GM18517 (cell line): ENCODE measurements around the gene C1QTNF5.

Experiments
- ATAC-seq: cut with Tn5 transposase; IDR thresholded peaks from one replicate; pipeline ENCODE4 v1.9.1; 2021; ENCODE audit warnings: mild to moderate bottlenecking, moderate library complexity; ENCODE audit not compliant: unreplicated experiment

Gene C1QTNF5

DNA sequence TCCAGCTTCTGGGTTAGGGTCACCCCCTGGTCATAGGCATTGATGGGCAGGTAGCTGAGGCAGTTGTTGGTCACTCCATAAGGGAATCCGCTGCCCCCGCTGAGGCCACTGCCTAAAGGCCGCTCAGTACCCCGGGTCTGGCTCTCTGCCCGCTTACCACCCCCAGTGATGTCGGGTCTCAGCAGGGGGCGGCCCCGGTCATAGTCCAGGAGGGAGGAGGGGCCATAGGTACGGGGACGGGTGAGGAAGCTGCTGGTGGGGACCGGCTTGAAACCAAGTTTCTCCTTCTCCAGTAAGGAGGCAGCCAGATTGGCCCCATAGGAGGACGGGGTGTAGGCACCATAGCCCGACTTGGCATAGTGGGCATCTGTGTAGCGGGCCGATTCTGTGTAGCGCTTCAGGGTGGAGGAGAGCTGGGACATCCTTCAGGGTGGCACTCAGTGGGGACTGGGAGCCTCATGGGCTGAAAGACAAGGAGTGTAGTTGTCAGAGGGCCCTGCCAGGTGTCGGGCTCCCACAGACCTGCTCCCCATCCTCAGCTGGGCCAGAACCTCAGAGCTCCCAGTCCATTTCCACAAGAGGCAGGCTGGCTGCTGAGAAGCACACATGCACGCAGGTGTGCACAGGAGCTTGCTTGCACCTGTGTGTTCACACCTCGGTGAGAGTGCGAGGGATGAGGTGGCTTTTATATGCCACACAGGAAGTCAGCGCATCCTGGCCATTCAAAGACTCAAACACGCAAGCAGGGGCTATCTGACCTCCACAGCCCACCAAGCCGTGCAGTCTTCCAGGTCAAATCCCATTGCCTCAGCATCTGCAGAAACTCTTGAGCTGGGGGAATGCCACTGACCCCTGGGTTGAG lies 32.6 kb upstream of the C1QTNF5 start:
- no peak for ATAC-seq

DNA sequence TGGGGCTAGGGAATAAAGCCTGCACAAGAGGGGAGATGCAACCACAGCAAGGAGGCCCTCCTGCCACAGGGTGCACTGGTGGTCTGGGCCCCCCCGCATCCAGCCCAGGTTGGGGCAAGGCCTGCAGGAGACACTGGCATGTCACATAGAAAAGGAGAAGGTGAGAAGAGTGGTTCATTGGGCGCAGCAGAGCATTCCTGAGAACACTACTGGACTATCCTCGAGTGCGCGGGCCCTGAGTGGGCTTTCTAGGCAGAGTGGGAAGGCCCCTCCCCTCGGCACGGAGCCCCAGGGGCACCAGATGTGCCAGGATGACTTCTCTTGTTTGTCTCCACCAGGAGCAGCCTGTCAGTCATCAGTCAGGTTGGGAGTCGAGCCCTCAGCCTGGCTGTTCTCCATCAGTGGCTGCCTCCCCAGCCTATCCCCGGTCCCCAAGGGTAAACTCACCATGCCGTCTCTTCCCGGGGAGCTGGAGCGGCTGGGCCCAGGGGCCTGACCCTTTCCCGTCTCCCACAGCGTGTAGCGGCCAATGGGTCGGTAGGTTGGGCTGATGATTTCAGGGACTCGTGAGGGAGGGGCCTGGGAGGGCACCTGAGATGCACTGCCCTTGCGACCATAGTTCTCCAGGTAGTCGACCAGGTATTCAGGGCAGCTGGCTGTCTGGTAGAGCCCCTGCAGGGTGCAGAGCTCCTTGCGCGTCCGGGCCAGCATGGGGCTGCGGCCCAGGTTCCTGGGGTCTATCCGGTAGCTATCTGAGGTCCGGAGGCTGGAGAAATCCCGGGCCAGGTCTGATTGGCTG lies 31.8 kb upstream of the C1QTNF5 start:
- no peak for ATAC-seq

DNA sequence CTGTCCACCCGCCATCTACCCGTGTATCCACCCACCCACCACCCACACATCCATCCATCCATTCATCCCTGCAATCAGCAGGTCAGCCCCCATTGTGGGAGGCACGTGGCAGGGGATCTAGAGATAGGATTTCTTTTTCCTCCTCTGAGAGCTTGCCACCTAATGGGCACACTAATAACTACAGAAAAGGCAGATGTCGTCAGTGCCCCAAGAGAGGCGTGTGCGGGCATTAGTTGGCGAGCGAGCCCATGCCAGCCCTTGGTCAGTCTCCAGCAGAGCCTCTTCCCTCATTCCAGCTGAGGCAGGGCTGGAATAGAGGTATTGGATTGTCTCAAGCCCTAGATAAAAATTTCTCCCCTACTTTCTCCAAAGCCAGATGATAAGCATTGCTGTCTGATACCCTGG lies 31.1 kb upstream of the C1QTNF5 start:
- no peak for ATAC-seq

DNA sequence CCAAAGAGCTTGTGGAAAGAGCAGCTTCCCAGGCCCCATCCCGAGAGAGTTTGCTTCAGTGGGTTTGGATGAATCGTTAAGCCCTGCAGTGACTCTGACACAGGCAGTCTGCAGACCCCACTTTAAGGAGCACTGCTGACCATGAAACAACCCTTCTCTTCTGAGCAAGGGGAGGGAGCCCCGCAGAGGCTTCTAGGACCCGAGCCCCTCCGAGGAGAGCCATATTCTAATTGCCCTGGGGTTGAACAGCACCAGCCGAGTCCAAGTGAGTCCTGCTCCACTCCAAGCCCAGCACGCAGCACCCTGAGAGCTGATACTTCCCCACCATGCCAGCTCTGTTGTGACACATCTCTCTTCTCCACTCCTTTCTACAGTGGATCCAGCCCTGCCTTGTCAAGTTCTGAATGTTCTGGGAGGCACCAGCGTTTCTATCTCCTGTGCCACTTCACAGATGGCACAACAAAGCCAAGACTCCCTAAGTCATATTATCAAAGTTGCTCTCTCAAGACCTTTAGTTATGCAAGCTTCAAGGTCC lies 30.5 kb upstream of the C1QTNF5 start:
- ATAC-seq: no peak

DNA sequence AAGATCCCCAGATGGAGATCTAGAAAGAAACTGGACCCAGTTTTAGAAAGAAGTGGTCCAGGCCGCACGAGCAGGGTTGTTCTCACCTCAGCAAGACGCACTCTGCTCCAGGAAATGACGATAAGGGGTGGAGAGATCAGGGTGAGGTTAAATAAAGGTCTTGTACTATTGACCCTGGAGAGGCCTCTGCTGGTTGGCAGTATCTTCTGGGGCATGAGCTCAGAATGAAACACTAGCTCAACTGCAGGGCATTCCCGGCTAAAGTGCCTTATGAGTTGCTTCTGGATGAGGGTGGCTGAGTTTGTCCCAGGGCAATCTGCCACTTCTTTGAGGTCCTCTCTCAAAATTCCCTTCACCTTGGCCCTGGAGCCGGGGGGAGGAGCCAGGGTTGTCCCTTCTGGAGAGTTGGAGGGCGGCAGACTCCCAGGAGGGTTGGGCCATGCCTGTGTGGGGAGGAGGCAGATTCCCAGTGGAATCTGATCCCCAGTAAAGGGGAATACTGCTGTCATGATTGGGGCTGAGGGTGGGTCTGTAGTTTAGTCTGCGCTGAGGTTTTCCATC lies 29.9 kb upstream of the C1QTNF5 start:
- ATAC-seq: no peak

DNA sequence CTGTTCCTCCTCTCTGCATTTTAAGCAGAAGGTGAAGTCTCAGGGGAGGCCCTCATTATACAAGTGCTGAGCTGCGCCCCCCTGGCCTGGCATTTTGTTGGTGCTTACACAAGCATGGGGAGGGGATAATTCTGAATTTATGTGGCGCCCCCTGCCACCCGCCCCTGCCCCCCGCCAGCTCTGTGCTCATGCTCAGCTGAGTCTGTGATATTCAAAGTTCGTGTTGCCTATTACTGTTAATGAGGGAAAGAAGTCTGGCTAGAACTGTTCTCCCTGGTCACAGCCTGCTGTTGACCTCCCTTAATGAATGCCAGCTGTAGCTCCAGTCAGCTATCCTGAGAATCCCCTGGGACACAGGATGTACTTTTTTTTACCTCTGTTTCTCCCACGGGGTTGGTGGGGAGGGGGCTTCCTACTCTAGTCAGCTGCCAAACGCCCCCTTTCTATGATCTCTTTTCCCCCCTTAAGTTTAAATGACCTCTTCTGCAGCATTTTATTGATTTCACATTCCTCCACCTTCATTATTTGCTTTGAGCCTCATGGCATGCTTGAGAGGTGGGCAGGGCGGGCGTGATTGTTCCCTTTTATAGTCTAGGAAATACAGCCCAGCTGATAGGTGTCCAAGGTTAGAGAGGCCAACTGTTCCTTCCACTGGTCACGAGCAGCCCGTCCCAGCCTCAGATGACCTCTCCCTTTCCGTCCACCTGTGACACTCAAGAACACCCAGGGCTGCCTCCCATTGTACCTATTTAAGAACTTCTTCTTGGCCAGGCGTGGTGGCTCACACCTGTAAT lies 28.6 kb upstream of the C1QTNF5 start:
- no peak for ATAC-seq

DNA sequence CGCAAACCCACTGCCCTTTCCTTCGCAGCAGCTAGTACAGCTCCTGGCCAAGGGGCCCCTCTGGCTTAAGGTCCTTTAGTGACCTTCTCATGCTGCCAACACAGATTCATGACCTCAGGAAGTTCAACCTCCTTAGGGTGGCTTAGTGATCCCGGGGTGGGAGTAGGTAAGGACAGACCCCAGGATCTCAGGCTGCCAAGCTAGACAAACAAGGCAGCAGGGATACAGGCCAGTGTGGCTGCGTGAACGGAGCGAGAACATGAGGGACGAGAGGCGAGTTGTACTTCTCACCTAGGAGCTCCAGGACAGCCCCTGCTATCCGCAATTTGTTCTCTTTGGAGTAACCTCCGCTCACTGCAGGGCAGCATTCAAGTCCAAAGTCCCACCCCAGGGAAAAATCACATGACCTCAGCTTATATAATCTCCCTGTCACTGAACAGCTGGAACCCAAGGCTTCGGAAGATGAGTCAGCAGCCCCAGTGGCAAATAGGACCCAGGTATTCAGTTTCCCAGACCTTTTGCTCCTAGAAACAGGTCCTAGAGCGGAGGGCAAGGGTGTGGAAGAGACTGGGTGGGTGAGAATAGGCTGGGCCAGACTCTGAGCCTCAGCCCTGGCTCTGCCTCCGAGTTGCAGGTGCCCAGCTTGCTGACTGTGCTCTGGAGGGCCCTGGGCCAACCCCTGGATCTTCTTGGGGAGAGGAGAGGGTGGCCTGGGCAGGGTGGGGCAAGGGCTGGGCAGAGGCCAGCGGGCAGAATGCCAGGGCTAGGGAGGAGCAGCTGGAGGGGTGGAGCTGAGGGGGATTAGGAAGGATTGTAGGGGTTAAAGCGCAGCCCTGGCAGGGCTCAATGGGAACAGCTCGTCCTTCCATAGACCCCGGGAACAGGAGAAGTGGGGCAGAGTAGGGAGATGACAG lies 27.7 kb upstream of the C1QTNF5 start:
- ATAC-seq: no peak

DNA sequence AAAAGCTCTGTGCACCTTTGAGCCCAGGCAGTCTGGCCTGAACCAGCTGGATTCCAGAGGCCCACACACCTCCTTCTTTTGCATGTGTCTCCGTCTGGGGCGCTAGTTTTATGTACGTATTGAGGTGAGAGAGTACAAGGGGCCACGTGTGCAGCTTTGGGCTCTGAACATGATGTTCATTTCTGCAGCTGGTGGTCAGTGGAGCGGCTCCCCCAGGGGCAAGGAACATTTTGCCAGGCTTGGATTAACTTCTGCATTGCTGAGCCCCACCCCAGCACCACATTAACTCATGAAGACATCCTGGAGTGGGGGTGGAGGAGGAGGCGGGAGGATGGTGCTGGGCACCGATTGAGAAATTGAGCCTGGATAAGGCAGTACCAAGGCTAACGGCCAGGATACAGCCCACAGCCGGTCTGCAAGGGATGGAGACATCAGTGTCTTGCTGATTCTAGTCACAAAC lies 27.0 kb upstream of the C1QTNF5 start:
- no peak for ATAC-seq

DNA sequence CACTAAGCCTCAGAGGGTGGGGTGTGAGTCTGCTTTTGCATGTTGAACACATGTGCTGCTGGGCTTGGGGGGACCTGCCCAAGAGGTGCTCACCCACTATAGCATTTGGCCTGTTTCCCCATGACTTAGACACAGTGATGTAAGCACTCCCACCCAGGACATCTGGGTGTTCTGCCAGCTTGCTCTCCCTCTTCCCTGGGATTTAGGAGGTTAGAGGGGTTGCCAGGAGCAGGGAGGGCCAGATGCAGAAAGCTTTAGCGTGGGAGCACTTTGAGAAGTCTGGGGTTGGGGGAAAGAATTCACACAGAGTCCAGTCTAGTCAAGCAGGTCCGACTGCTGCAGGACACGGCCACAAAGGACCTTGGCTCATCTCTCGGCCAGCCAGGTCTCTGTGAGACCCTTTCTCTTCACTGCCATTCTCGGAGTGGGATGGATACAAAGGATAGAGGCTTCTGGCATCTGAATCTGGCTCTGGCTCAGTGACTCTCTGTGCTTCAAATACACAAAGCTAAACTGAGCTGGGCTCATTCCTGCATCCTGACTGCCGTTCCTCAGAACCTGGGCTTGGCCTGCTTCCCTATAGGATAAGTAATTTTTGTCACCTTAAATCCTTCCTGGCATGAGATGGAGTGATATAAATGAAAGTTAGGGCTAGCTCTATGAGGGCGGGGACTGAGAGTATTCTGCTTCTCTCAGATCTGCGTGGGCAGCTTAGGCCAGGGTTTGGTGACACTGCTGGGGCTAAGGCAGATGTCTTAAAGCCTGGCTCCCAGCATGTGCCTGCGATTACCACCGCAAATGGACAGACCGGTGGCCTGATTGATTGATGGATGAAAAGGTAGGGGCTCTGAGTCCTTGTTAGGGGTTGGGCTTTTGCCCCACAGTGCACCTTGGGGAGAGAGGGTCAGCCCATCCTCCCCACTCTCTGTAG lies 26.3 kb upstream of the C1QTNF5 start:
- ATAC-seq: no peak

DNA sequence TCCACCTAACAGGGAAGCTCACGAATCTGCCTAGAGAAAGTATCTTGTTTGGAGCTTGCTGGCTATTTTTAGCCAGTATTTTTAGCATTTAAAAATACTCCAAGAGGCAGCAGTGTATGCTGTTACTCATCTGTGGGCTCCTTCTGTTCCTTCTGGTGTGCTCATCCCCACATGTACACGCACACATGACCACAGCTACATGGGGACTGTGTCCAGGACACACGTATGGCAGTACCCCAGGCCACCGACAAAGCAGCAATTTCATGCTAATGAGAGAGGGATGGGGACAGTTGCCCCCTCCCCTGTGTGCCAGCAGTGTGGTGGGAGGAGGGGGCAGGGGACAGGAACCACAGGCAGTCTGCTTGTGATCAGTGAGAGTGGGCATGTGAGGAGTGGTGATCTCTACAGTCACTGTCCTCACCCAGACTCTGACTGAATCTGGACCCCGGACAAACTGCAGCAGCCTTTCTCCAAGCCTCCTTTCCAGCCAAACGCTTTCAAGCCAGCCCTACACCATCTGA lies 24.4 kb upstream of the C1QTNF5 start:
- no peak for ATAC-seq

DNA sequence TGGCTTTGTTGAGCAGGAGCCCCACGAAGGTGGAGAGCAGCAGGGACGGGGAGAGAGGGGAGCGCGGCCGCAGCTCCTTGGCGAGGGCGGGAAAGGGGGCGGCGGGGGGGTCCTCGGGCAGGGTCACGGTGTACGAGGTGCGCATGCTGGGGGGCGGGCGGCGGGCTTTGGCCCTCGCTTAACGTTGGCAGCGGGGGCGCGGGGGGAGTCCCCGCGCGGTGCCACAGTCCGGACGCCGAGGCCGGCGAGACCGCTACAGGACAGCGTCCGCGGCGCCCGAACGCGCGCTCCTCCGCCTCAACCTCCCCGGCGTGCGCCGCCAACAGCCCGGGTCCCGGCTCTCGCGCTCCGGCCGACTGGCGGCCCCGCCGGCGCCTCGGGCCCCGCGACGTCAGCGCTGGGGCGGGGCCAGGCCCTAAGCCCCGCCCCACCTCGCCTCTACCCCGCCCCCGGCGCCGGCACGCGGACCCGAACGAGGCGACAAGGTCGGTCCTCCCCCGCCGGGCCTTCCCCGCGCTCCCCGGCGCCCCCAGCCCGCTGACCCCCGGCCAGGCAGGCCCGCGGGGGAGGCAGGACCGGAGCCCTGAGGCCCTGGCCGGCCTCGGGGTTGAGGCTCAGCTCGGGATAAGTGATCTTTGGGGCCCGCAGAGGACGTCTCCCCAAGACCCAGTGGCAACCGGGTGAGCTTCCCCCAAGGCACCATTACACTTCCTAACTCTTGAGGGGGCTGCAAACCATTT lies 23.3 kb upstream of the C1QTNF5 start:
- ATAC-seq: no peak

DNA sequence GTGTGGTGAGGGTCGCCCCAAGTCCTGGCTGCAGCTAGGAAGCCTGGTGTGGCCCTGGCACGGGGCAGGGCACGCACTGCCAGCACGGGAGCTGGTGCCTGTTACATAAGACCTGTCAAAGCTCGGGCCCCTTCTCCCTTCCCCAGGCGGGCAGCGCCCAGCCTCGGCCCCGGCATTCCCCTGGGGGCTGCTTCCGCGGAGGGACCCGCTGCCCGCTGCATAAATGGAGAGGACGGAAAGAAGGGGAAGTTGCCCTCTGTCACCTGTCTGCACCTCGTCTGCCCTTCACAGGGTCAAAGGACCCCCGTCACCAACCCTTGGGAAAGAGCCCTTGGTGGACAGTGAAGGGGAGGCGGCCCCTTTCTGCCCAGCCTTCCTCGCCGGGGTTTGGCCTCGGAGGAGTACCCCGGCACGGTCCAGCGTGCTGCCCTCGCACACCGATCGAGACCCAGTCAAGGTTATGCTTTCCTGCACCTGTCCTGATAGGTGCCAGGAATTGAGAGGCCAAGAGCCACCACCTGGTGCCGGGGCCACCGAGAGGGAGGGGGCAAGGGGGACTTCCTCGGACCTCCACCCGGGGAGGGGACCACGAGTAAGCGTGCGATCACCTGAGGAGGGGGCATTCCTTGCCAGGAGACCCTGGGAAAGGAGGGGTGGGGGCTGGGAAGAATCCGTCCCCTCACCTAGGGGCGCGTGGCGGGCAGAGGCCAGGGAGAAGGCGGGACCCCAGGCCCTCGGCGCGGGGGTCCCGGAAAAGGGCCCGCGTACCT lies 22.6 kb upstream of the C1QTNF5 start:
- ATAC-seq: no peak

DNA sequence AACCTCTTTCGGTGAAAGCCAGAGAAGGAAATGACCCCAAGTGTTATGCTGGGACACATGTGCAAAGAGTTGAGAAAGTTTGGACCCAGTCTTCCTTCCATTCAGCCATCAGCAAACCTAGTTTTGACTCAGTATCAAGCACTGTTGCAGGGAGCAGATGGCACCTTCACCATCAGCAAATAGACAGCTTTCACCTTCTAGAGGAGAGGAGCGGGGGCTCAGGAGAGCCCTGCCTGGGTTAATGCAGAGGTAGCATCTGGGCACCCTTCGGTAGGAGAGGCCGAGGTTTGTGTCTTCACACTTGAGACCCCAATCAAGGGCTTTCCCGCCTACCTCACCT lies 22.0 kb upstream of the C1QTNF5 start:
- ATAC-seq: no peak

DNA sequence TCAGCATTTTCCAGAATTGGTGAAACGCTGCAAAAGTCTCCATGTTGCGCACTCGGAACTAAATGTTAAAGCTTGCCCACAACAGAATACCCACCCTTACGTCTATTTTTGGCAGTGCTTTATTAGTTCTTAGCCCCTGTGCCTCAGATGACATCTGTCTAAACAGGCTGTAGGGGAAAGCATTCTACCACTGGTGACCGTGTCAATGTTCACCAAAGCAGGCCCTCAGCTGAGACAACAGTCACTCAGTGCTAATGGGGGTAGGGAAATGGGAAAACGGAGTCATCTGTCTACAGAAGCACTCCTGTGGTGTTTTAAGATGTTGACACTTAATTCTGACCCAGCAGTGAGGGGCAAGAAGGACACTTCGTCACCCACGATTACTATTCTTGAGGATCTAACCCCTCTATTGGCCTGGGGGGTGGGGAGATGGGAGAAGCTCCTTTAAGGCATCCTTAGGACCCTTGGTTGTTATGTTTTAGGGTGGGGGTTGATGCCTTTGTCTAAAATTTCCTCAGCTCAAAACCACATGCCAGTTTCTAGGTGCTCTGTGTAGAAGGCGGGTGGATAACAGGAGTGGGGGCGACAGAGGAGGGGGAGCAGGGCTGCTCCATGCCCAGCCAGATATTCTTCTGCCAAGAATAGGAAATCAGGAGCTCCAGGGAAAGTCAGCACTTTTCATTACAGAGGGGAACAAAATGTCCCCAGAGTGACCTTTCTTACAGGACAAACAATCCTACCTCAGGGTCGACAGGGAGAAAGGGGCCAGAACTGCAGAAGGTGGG lies 21.4 kb upstream of the C1QTNF5 start:
- ATAC-seq: no peak

DNA sequence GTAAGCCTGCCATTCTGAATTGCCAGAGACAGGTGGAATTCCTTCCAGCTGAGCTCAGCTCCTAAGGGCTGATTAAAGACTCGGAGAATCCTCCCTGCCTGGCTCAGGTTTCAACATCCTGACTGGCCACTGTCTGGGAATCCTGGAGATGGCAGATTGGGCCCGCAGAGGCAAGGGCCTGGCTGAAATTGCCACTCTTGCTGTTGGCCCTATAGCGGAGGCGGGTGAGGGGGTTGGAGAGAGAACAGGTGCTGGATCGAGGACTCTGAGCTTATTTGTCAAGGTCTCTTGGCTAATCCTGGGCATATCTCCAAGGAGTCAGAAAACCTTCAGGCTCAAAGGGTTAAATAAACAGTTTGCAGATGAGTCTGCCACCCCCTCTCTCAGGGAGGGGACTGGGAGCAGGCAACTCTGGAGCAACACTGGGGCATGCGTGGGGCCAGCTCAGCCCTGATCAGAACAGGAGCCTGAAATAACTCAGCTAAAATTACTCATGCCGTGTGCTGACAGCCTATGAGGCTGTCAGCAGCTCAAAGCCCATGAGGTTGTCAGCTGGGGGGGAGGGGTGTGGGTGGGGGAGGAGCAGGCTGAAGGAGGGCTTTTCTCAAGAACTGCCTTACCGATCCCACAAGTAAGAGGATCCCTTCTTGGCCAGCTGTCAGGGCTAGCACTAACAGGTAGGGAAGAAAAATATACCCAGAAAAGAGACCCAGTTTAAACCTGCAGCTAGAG lies 20.5 kb upstream of the C1QTNF5 start:
- no peak for ATAC-seq
